ENCODE measurements around the gene TXNDC9.
"Not testable (repeated sequence)": the region's sequence is repeated elsewhere in the genome, so short reads cannot be mapped to it uniquely, and the experiment has no call there.

Gene TXNDC9, protein sequence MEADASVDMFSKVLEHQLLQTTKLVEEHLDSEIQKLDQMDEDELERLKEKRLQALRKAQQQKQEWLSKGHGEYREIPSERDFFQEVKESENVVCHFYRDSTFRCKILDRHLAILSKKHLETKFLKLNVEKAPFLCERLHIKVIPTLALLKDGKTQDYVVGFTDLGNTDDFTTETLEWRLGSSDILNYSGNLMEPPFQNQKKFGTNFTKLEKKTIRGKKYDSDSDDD

DNA sequence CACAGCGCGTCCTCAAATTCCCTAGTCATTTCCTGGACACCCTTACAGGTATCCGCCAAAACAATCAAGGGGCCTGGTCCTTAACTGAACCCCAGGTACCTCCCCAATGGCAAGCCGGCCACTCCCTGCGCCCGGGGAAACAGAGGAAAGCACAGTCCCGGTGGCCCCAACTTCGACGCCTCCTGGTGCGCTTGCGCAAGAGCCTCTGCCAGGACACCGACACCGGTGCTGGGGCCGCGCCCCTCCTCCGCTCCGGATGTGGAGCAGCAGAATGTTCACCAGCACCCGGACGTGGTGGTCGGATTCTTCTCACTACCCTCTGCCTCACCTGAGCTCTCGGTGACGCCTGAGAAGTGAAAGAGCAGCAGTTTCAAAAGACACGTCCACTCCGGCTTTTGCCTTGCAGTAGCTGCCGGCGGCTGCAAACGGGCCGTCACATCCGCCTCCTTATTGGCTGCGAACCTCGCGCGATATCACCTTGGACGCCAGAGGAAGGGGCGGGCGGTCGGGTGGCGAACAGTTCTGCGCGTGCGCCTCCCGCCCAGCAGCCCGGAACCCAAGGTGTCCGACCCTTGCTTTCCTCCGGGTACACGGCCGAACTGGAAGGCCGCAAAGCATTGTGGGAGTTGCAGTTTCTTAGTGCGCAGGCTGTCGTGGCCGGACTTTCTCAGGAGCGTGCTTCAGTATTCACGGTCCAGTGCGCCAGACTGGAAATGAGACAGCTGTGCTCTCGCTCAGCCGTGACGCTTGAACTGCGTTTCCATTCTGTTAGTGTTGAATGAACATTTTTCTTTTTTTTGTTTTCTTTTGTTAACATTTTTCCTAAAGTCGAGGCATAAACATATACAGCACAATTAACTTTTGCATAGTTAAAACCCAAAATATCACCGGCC, at the start of gene TXNDC9:
Gene TXNDC9, minus strand, starts transcription at position 423 of the 893 bp plus-strand sequence. CDS start 3,123 bp downstream, outside the sequence.
- peak; percentile 98 for DNase-seq (ENCODE audit: low read depth in 2 of 2)

DNA sequence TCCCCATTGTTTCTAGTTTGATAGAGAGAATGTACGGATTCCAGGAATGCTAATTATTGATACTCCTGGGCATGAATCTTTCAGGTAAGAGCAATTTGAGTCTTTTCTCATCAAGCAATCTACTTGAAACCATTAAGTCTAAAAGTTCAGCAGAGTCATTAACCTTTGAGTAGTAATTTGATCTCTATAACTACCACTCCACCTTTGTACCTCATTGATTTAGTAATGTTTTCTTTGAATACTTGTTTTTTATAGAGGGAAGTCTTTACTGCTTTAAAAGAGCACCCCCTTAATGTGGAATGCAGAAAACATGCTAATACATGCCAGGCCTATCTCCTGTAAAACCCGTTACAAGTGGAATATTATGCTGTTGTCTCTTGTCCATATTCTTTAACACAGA, 46.0 kb upstream of the TXNDC9 start:
- no peak for DNase-seq (ENCODE audit: low read depth in 2 of 2)

DNA sequence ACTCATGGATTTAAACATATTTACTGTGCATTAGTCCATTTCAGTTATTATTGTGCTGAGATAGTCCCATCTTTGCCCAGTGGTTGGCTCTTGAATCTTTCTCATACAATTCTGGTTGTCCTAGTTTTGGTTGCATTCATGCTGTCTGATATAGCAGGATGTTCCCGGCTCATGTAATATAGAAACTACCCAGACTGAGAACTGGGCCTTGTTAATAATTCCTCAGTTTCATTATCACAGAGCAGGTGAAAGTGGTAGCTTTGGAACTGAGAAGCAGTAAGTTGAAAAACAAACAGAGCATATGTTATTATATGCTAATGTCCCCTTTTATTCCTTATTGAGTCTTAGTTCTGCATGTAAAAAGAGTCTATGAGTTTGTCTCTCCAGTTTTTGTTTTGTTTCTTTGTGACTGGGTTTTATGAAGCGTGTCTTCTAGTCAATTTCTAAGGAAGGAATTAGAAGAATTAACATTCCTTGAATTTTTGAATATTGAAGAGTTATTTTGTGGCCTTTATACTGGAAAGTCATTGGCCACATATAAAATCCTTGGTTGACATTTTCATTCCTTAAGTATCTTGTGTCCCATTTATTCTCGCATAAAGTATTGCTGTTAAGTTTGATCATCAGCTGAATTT, 44.4 kb upstream of the TXNDC9 start:
- no peak for DNase-seq (ENCODE audit: low read depth in 2 of 2)

DNA sequence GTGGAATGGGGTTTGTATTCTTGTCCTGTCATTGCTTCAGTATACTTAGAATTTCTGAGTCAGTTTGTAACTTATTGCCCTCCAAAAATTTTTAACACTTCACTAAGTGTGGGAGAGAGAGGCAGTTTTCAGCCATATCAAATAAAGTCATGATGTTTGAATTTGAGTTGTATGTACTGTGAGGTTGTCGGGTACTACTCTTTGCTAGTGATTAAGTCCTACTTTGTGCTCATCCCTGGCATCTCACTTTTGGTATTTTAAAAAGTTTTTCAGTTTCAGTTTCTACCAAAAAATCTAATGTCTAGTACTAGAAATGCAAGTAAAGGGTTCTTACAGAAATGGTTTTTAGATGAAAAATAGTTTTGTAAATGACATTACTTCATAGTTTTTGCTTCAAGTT, 41.7 kb upstream of the TXNDC9 start:
- no peak for DNase-seq (ENCODE audit: low read depth in 2 of 2)

DNA sequence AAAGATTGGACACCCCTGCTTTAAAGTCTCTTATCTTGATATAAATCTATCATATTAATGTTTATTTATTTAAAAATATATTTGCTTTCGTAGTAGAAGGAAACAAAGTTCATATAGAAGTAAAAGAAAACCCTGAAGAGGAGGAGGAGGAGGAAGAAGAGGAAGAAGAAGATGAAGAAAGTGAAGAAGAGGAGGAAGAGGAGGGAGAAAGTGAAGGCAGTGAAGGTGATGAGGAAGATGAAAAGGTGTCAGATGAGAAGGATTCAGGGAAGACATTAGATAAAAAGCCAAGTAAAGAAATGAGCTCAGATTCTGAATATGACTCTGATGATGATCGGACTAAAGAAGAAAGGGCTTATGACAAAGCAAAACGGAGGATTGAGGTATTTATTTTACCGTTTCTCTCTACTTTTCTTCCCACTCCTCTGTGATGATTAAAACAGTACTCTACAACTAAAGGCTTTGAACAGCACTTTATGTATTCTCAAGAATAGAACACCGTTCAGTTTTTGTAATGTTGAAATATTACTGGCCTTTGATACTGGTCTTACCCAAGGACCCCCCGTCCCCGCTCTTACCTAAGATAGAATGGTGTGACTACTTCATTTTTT, 40.2 kb upstream of the TXNDC9 start:
- no peak for DNase-seq (ENCODE audit: low read depth in 2 of 2)

DNA sequence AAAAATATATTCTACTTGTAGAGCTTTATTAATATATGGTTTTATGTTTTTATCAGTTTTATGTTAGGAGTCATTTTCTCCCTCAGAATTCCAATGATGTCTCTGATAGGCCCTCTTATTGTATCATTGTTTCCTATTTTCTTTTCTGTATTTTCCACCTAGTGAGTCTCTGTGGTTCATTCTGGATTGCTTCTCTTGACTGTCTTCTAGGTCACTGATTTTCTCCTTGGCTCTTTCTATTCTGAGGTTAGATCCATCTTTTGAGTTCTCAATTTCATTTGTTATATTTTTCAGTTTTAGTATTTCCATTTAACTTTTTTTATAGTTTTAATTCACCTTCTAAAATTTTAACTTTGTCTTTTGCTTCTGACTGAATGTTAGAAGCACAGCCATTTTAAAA, 38.6 kb upstream of the TXNDC9 start:
- no peak for DNase-seq (ENCODE audit: low read depth in 2 of 2)

DNA sequence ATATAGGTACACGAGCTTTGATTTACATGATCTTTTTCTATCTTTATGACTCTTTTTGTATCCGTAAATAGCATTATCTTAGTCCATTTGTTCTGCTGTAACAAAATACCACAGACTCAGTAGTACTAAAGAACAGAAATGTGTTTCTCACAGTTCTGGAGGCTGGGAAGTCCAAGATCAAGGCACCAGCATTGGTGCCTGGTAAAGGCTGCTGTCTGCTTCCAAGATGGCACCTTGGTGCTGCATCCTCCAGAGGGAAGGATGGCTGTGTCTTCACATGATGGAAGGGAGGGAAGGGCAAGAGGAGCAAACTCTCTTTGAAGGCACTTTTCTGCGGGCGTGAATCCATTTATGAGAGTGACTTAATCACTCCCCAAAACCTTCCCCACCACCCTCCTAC, 37.0 kb upstream of the TXNDC9 start:
- no peak for DNase-seq (ENCODE audit: low read depth in 2 of 2)

DNA sequence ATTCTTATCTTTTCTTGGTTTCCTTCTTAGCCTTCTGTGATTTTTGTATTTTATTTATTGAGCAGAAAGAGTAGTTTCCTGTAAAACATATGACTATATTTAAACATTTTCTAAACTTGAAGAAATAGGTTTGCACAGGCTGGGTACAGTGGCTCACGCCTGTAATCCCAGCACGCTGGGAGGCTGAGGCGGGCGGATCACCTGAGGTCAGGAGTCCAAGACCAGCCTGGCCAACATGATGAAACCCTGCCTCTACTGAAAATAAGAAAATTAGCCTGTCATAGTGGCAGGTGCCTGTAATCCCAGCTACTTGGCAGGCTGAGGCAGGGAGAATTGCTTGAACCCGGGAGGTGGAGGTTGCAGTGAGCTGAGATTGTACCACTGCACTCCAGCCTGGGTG, 32.7 kb upstream of the TXNDC9 start:
- DNase-seq (ENCODE audit: low read depth in 2 of 2), result not testable (repeated sequence)

DNA sequence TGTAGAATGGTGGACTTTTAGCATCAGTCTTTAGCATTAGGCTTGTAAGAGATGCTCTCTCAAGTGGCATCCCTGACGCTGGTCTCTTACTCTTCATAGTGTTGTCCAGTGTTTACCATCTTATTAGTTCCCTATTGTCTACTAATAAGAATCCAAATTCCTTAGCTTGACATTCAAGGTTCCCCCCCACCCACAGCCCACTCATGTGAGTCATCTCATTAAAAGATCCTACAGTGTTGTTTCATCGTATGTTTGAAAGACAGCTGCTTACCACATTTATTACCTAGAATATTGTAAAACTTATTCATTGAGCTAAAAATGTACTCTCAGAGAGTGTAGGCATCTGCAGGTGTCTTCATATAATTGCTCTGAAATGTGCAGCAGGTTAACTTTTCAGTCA, 29.5 kb upstream of the TXNDC9 start:
- no peak for DNase-seq (ENCODE audit: low read depth in 2 of 2)

DNA sequence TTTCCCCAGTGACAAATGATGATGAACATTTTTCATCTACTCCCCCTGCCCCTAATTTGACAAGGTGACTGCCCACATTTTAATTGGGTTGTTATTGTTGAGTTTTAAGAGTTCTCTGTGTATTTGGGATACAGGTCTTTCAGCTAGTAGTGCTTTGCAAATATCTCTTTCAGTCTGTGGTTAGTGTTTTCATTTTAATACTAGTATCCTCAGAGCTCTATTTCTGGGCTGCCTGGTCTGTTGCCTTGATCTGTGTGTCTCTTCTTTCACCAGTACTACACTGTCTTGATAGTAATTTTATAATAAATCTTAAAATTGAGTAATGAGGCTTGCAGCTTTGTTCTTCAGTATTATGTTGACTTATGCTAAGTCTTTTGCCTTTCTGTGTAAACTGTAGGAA, 20.7 kb upstream of the TXNDC9 start:
- no peak for DNase-seq (ENCODE audit: low read depth in 2 of 2)

DNA sequence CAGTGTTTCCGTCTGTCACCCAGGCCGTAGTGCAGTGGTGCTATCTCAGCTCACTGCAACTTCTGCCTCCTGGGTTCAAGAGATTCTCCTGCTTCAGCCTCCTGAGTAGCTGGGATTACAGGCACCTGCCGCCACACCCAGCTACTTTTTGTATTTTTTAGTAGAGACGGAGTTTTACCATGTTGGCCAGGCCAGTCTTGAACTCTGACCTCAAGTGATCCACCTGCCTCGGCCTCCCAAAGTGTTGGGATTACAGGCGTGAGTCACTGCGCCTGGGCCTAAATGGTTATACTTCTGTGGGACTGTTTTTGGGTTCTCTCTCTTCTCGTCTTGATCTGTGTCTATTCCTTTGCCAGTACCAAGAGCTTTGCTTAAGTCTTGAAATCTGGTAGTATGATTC, 18.7 kb upstream of the TXNDC9 start:
- DNase-seq (ENCODE audit: low read depth in 2 of 2), result not testable (repeated sequence)

DNA sequence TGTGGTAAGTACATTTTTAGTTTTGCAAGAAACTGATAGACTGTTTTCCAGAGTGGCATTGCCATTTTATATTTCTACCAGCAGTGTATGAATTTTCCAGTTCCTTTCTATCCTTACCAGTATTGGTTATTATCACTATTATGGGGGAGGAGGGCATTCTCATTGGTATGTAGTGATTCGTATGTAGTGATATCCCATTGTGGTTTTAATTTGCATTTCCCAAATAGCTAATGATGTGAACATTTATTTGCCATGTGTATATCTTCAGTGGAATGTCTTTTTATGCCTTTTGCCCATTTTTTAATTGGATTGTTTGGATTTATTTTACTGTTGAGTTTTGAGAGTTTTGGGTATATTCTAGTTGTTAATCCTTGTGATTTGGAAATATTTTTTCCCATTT, 17.9 kb upstream of the TXNDC9 start:
- no peak for DNase-seq (ENCODE audit: low read depth in 2 of 2)

DNA sequence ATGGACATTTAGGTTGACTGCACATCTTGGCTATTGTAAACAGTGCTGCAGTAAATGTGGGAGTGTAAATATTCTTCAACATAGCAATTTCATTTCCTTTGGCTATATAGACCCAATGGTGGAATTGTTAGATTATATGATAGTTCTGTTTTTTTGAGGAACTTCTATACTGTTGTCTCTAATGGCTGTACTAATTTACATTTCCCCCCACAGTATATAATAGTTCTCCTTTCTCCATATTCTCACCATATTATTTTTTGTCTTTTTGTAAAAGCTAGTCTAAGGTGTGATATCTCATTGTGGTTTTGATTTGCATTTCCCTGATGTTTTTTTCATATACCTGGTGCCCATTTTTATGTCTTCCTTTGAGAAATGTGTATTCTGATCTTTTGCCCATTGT, 14.1 kb upstream of the TXNDC9 start:
- DNase-seq (ENCODE audit: low read depth in 2 of 2), result no peak

DNA sequence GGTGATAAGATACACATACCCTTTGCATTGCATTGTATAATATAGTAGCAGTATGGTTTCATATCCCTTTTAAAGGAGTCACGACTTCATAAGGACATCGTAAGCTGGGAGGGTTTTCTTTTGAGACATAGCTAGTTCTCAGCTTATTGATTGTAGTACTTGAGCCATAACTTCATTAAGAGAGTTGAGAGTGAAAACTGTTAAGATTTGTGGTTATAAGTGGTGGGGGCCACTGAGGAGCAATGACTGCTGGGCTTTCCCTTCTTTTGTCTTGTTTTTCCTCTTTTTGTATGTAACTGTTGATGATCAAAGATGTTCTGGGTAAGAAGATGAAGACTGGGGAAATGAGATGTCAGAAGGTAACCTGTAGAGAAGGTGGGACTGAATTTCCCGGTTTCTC, 12.0 kb upstream of the TXNDC9 start:
- DNase-seq (ENCODE audit: low read depth in 2 of 2), result no peak

DNA sequence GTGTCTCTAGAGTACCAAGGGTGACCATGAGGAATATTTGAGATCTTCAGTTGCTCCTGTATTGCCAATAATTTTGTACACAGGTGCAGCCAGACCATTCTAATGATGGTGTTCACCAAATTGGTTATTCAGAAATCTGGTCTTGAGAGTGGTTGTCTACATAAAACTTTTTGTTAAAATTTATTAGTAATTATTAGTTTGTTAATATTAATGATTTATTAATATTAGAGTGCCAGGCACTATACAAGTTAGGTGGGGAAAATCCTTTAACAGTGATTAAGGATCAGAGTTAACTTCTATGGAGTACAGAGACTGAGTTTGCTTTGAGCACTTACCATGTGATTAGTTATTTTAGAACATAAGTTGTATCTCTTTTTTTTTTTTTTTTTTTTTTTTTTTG, 10.1 kb upstream of the TXNDC9 start:
- DNase-seq (ENCODE audit: low read depth in 2 of 2), result no peak

DNA sequence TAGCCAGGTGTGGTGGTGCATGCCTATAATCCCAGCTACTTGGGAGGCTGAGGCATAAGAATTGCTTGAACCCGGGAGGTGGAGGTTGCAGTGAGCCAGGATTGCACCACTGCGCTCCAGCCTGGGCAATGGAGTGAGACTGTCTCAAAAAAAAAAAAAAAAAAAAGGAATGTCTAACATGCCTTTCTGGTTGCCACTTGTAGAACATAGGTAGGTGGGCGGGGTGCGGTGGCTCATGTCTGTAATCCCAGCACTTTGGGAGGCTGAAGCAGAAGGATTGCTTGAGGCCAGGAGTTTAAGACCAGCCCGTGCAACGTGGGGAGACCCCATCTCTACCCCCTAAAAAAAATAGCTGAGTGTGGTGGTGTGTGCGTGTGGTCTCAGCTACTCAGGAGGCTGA, 9.3 kb upstream of the TXNDC9 start:
- not testable (repeated sequence) for DNase-seq (ENCODE audit: low read depth in 2 of 2)

DNA sequence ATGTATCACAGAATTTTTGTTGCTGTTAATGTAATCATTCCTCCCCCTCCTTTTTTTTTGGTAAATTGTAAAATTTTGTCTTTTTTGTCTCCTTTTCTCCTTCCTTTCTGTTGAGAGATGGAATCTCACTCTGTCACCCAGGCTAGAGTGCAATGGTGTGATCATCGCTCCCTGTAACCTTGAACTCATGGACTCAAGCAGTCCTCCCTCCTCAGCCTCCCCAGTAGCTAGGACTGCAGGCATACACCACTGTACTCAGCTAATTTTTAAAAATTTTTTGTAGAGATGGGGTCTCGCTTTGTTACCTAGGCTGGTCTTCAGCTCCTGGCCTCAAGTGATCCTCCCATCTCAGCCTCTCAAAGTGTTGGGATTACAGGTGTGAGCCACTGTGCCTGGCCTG, 6.4 kb upstream of the TXNDC9 start:
- DNase-seq (ENCODE audit: low read depth in 2 of 2), result no peak

DNA sequence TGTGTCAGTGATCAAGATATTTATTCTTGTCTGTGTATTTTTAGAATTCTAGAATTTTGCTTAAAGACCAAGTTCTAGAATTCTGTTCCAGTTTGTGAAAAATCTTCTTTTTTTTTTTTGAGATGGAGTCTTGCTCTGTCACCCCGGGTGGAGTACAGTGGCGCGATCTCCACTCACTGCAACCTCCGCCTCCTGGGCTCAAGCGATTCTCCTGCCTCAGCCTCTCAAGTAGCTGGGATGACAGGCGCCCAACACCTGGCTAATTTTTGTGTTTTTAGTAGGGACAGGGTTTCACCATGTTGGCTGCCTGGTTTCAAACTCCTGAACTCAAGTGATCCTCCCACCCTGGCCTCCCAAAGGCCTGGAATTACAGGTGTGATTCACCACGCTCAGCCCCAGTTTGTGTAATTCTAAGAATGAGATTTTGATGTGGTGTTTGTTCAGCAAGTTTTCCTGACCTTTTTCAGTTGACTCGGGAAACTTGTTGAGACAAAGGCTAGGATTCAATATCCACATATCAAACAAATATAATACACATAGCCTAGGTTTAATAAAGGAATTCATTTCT, 4.6 kb upstream of the TXNDC9 start:
- DNase-seq (ENCODE audit: low read depth in 2 of 2), result no peak

DNA sequence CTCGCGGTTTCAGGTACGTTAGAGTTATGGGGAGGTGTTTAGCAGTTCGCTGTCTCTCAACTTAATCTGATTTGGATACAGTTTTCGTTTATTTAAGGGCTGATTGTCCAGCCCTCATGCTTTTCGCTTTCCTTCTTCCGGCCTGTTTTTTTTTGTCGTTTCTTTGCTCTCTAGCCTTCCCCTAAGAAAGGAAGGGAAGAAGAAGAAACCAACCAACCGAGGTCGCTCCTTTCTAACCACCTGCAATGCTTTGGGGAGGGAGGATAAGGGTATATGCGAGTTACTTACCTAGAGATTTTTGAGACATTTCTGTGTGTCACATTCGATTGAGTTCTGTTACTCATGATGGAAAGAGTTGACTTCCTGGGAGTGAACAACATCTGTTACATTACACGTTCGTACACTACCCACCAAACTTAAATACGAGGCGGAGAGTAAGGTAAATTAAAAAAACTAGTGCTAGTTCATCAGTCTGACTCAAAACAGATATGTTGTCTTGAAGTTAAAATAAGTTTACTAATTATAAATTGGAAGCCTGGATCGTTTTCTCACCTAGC, 2.0 kb upstream of the TXNDC9 start:
- DNase-seq (ENCODE audit: low read depth in 2 of 2), result no peak

DNA sequence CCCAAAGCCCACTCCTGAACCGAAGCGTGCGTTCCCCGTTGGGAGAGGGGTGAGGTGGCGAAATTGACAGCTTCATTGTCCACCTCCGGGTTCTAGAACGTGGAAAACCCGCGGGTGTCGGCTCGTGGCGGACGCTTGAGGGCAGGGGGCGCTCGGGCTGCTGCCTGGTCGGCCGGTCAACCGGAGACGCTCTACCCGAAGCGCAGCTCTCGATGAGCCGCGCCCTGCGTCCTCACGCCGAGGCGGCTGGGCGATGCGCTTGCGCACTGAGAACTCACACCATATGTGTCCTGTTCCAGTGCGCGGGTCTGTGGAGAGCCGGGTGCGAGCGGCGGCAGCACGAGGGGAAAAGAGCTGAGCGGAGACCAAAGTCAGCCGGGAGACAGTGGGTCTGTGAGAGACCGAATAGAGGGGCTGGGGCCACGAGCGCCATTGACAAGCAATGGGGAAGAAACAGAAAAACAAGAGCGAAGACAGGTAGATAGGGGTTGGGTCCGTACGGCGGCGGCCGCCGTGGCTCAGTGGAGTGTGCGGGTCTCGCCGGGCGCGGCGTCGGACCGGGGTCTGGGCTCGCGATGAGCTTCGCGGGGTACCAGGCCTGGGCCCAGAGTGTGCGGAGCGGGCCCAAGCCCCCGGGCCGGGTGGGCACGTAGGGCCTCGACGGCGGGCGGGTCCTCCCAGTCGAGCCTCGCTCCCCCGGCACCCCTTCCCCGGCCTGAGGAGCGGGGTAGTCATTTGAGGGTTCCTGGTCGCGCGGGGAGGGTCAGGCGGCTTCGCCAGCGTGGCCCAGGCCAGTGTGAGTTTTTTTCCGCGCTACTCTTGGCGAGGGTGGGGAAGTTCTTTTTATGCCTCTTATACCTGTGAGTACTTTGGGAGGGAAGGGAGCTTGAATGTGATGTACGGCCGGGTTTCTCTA, 1.2 kb upstream of the TXNDC9 start, which contains the start of gene EIF5B:
Gene EIF5B, plus strand, starts transcription at position 277 of the 916 bp plus-strand sequence. Its CDS starts 166 bp downstream, at position 443.
- peak; percentile 91 to 93 for DNase-seq (ENCODE audit: low read depth in 2 of 2)

DNA sequence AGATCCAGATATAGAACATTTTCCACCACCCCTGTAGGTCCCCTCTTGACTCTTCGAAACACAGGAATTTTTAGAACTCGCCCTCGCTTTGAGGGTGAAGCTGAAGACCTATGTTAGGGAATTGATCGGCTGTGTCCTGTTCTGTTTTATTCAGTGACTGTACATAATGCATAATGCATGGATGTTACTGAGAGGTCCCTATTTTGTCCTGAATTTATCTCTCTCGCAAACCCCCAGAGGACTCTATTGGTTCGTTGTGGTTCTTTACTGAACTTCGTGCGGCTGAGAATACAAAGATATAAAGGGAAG, 625 bp upstream of the TXNDC9 start:
- DNase-seq (ENCODE audit: low read depth in 2 of 2), result no peak
